GM18951 (cell line): ENCODE measurements around the gene PCDHB1.

Experiments
- POLR2A ChIP-seq: IDR thresholded peaks from 4 replicates; pipeline ENCODE4 v1.6.1; 2011; ENCODE audit warnings: mild to moderate bottlenecking; ENCODE audit not compliant: insufficient read length, insufficient read depth; ENCODE audit errors: extremely low read depth
- in situ Hi-C: fragments of 300-500 bp; cut with MboI; formaldehyde crosslinking; loops from one replicate; pipeline ENCODE4 v1.12.0; 2022; ENCODE audit warnings: low sequenced_read_pairs, mixed read lengths, inconsistent platforms; ENCODE audit not compliant: unreplicated experiment

The PCDHB1 gene

GRCh38 chr5:141050622-141051520 is at the start of gene PCDHB1:
Gene PCDHB1 (plus strand): TSS chr5:141051374. CDS start chr5:141051471, 97 bp downstream.
- in situ Hi-C loops, result no loop called here
- TF ChIP-seq POLR2A, result no peak

GRCh38 chr5:141001446-141001843 is 49.7 kb upstream of the PCDHB1 start:
- in situ Hi-C loops, result no loop called here
- no peak for TF ChIP-seq POLR2A

- in situ Hi-C loops, result no loop called here
- TF ChIP-seq POLR2A, result no peak
Measured at GRCh38 chr5:141001844-141002604, 49.1 kb upstream of the PCDHB1 start.

- in situ Hi-C loops, result no loop called here
Measured at GRCh38 chr5:141002605-141002965, 48.6 kb upstream of the PCDHB1 start.

GRCh38 chr5:141003031-141003430 is 48.1 kb upstream of the PCDHB1 start:
- TF ChIP-seq POLR2A, result no peak
- in situ Hi-C loops, result no loop called here

More at GRCh38 chr5:141002605-141002965, 48.6 kb upstream of the PCDHB1 start:
- no peak for TF ChIP-seq POLR2A

- no peak for TF ChIP-seq POLR2A
- in situ Hi-C loops, result no loop called here
Measured at GRCh38 chr5:141003791-141004611, 47.2 kb upstream of the PCDHB1 start.

- in situ Hi-C loops, result no loop called here
- TF ChIP-seq POLR2A, result no peak
Measured at GRCh38 chr5:141007791-141008190, 43.4 kb upstream of the PCDHB1 start.

GRCh38 chr5:141010047-141010793 is 41.0 kb upstream of the PCDHB1 start:
- in situ Hi-C loops, result no loop called here
- no peak for TF ChIP-seq POLR2A

GRCh38 chr5:141017943-141018342 is 33.2 kb upstream of the PCDHB1 start:
- in situ Hi-C loops, result no loop called here
- TF ChIP-seq POLR2A, result no peak

GRCh38 chr5:141022384-141022783 is 28.8 kb upstream of the PCDHB1 start:
- in situ Hi-C loops, result no loop called here
- no peak for TF ChIP-seq POLR2A

- TF ChIP-seq POLR2A, result no peak
- in situ Hi-C loops, result no loop called here
Measured at GRCh38 chr5:141031006-141031405, 20.2 kb upstream of the PCDHB1 start.

GRCh38 chr5:141032626-141033025 is 18.5 kb upstream of the PCDHB1 start:
- in situ Hi-C loops, result no loop called here
- no peak for TF ChIP-seq POLR2A

- no peak for TF ChIP-seq POLR2A
Measured at GRCh38 chr5:141039061-141039460, 12.1 kb upstream of the PCDHB1 start.

GRCh38 chr5:141039517-141039916 is 11.7 kb upstream of the PCDHB1 start:
- in situ Hi-C loops, result no loop called here

More at GRCh38 chr5:141039061-141039460, 12.1 kb upstream of the PCDHB1 start:
- in situ Hi-C loops, result no loop called here

More at GRCh38 chr5:141039517-141039916, 11.7 kb upstream of the PCDHB1 start:
- TF ChIP-seq POLR2A, result no peak
